ENCODE results near the gene ABCA1.

DNA sequence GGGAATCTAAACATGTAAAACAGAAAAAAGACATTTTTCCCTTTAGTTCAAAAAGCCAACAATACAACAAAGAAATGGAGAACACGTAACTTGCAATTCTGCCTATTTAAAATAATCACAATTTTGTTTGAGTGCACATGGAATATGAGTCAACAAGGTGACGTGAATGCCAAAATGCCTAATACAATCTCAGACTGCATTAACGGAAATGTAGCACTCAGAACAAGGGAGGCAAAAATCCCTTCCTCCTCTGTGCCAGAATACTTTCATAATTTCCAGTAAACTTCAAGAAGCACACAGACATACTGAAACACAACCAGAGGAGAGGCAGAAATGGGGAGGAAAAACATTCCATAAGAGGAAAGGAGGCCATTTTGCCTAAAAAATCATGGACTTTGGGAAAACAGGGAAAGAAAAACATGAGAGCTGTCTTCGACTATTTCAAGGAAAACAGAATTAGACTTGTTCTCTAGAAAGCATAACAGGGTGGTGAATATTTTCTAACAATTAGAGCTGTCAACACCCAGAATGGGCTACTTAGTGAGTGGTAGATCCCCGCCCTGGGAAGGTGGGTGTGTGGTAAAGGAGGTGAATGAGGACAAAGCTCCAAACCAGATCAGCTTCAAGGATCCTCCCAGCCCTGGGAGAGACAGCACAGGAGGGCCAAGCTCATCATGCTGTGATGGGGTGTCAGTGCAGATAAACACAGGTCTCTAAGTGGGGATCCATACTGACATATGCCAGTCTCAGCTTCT, 48.2 kb downstream of the ABCA1 start:
- TF ChIP-seq, protein P1, sequence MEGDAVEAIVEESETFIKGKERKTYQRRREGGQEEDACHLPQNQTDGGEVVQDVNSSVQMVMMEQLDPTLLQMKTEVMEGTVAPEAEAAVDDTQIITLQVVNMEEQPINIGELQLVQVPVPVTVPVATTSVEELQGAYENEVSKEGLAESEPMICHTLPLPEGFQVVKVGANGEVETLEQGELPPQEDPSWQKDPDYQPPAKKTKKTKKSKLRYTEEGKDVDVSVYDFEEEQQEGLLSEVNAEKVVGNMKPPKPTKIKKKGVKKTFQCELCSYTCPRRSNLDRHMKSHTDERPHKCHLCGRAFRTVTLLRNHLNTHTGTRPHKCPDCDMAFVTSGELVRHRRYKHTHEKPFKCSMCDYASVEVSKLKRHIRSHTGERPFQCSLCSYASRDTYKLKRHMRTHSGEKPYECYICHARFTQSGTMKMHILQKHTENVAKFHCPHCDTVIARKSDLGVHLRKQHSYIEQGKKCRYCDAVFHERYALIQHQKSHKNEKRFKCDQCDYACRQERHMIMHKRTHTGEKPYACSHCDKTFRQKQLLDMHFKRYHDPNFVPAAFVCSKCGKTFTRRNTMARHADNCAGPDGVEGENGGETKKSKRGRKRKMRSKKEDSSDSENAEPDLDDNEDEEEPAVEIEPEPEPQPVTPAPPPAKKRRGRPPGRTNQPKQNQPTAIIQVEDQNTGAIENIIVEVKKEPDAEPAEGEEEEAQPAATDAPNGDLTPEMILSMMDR (conservative IDR thresholded peaks at IDR 0.05 in 1 of 2, IDR thresholded peaks at IDR 0.05 in 1 of 2; ENCODE audit: low read depth in 1 of 2, low read length in 2 of 2), result no peak
- no peak for TF ChIP-seq EZH2 (IDR thresholded peaks at IDR 0.05; ENCODE audit: low read length, missing control alignments)

Data from fibroblast of lung (primary cell).